ENCODE data around the gene PIGA. TPM values are rescaled to one million over a fixed set of nuclear protein-coding genes. Genes with fewer than 3 reads are reported as not detected.
A peak's percentile ranks its signal among the peaks of the same experiment; 100 is the strongest.

PIGA gene
- total and polyA plus RNA-seq, 10 of the 15 experiments (the other 5 are each of a cell fraction or from before 2014, with no cell fraction given): 4.9 to 24.1 (median 11.0) TPM

DNA sequence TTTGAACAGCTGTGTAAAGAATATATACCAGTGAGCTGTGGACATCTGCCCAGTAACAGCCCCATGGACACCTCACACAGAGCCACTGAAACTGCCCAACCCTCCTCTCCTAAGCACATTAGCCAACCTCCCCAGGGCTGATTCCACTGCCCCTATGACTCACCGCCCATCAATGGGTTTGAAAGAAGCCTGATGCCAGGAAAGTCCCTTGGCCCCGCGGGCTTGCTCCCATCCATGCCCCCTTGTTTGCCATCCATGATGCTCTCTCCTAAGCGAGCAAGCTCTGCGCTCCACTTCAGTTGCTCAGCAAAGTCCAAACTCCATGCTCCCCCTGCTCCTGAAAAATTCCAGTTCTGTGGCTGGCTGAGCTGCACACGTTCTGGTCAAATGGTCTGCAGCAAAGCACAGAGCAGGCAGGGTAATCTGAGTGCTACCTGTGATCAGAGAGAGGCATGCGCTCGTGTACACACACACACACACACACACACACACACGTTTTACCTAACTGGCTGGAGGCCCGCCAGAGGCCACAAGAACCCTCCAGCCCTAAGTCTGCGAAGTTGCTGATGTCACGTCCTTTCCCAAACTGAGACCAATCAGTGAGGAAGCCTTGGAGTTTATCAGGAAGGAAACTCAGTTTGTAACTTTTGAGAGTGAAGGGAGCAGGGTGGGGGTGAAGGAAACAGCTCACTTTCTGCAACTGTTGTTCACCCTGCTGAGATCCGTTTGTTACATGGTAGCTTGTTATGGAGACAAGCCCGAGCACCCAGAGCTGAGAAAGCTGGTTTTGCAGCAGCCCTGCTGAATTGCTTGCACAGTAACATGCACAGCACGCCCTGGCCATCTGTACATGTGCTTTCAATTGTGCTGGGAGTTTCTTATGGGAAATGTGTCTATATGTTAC, 65.5 kb downstream of the PIGA start, which contains the start of gene ASB9 (continued):
- TF ChIP-seq, protein P1, sequence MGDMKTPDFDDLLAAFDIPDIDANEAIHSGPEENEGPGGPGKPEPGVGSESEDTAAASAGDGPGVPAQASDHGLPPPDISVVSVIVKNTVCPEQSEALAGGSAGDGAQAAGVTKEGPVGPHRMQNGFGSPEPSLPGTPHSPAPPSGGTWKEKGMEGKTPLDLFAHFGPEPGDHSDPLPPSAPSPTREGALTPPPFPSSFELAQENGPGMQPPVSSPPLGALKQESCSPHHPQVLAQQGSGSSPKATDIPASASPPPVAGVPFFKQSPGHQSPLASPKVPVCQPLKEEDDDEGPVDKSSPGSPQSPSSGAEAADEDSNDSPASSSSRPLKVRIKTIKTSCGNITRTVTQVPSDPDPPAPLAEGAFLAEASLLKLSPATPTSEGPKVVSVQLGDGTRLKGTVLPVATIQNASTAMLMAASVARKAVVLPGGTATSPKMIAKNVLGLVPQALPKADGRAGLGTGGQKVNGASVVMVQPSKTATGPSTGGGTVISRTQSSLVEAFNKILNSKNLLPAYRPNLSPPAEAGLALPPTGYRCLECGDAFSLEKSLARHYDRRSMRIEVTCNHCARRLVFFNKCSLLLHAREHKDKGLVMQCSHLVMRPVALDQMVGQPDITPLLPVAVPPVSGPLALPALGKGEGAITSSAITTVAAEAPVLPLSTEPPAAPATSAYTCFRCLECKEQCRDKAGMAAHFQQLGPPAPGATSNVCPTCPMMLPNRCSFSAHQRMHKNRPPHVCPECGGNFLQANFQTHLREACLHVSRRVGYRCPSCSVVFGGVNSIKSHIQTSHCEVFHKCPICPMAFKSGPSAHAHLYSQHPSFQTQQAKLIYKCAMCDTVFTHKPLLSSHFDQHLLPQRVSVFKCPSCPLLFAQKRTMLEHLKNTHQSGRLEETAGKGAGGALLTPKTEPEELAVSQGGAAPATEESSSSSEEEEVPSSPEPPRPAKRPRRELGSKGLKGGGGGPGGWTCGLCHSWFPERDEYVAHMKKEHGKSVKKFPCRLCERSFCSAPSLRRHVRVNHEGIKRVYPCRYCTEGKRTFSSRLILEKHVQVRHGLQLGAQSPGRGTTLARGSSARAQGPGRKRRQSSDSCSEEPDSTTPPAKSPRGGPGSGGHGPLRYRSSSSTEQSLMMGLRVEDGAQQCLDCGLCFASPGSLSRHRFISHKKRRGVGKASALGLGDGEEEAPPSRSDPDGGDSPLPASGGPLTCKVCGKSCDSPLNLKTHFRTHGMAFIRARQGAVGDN (IDR thresholded peaks at IDR 0.05): no peak
- TF ChIP-seq, protein P2, sequence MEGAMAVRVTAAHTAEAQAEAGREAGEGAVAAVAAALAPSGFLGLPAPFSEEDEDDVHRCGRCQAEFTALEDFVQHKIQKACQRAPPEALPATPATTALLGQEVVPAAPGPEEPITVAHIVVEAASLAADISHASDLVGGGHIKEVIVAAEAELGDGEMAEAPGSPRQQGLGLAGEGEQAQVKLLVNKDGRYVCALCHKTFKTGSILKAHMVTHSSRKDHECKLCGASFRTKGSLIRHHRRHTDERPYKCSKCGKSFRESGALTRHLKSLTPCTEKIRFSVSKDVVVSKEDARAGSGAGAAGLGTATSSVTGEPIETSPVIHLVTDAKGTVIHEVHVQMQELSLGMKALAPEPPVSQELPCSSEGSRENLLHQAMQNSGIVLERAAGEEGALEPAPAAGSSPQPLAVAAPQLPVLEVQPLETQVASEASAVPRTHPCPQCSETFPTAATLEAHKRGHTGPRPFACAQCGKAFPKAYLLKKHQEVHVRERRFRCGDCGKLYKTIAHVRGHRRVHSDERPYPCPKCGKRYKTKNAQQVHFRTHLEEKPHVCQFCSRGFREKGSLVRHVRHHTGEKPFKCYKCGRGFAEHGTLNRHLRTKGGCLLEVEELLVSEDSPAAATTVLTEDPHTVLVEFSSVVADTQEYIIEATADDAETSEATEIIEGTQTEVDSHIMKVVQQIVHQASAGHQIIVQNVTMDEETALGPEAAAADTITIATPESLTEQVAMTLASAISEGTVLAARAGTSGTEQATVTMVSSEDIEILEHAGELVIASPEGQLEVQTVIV (IDR thresholded peaks at IDR 0.05; ENCODE audit: borderline replicate concordance, partially characterized antibody): no peak
- no peak for TF ChIP-seq SMC3 (IDR thresholded peaks at IDR 0.05; ENCODE audit: borderline replicate concordance, low read length)
- no peak for TF ChIP-seq SUZ12 (IDR thresholded peaks at IDR 0.05; ENCODE audit: unreplicated experiment)
- 0 out of 2 replicates have a peak, but pooled peaks have one; percentile 21 for TF ChIP-seq DPF2 (IDR thresholded peaks at IDR 0.05)
- TF ChIP-seq CBX5 (IDR thresholded peaks at IDR 0.05; ENCODE audit: low read depth): no peak
- no peak for TF ChIP-seq MTA3 (IDR thresholded peaks at IDR 0.05; ENCODE audit: borderline replicate concordance, low read length)
- no peak for TF ChIP-seq SREBF1 (IDR thresholded peaks at IDR 0.05; ENCODE audit: low read length)

Other genes with a start within 250 kb of the PIGA start
- gene ASB9, start 65.4 kb downstream of the PIGA start, total RNA-seq (2014; rRNA removed): 0.51 and 0.87 TPM in 2 replicates
- 0.41 and 0.45 TPM in 2 replicates for gene ASB9, start 65.4 kb downstream of the PIGA start, total RNA-seq (2014; rRNA removed; fragmentation: Illumina TruSeq; extraction: Trizol)
- 0.31 and 0.35 TPM in 2 replicates for gene ASB9, start 65.4 kb downstream of the PIGA start, total RNA-seq (2021)
- 3.3 and 3.5 TPM in 2 replicates for gene ASB9, start 65.4 kb downstream of the PIGA start, polyA plus RNA-seq (2011; rRNA removed)
- gene ASB9, start 65.4 kb downstream of the PIGA start, polyA plus RNA-seq (2014; fragmentation: Illumina TruSeq; extraction: Trizol): 0.31 and 1.2 TPM in 2 replicates
- 1 to 10 TPM in 1 of 2 experiments, under 1 TPM in 1; 0.91 to 1.1 TPM for gene ASB9, start 65.4 kb downstream of the PIGA start, polyA plus RNA-seq (2014; fragmentation: Nextera tagmentation; extraction: Ambion mirVana)
- 0.56 and 0.77 TPM in 2 replicates for gene ASB9, start 65.4 kb downstream of the PIGA start, polyA plus RNA-seq (2014; rRNA removed)
- 1 to 10 TPM; 1.1 to 1.4 TPM for gene ASB9, start 65.4 kb downstream of the PIGA start, polyA plus RNA-seq (2016; fragmentation: Nextera tagmentation; extraction: Ambion mirVana)
- gene ASB11, start 19.9 kb downstream of the PIGA start, total RNA-seq (2014; rRNA removed): not detected in 2 replicates
- gene ASB11, start 19.9 kb downstream of the PIGA start, total RNA-seq (2014; rRNA removed; fragmentation: Illumina TruSeq; extraction: Trizol): not detected in 2 replicates
- gene ASB11, start 19.9 kb downstream of the PIGA start, total RNA-seq (2021): not detected in 2 replicates
- gene ASB11, start 19.9 kb downstream of the PIGA start, polyA plus RNA-seq (2011; rRNA removed): not detected in 2 replicates
- not detected in 2 replicates for gene ASB11, start 19.9 kb downstream of the PIGA start, polyA plus RNA-seq (2014; fragmentation: Illumina TruSeq; extraction: Trizol)
- gene ASB11, start 19.9 kb downstream of the PIGA start, polyA plus RNA-seq (2014; fragmentation: Nextera tagmentation; extraction: Ambion mirVana): not detected
- gene ASB11, start 19.9 kb downstream of the PIGA start, polyA plus RNA-seq (2014; rRNA removed): not detected in 2 replicates
- gene ASB11, start 19.9 kb downstream of the PIGA start, polyA plus RNA-seq (2016; fragmentation: Nextera tagmentation; extraction: Ambion mirVana): not detected
- gene VEGFD, start 48.9 kb upstream of the PIGA start, total RNA-seq (2014; rRNA removed): not detected in 2 replicates
- gene VEGFD, start 48.9 kb upstream of the PIGA start, total RNA-seq (2014; rRNA removed; fragmentation: Illumina TruSeq; extraction: Trizol): not detected in 2 replicates
- gene VEGFD, start 48.9 kb upstream of the PIGA start, total RNA-seq (2021): not detected in 2 replicates
- 0.14 and 0.15 TPM in 2 replicates for gene VEGFD, start 48.9 kb upstream of the PIGA start, polyA plus RNA-seq (2011; rRNA removed)
- gene VEGFD, start 48.9 kb upstream of the PIGA start, polyA plus RNA-seq (2014; fragmentation: Illumina TruSeq; extraction: Trizol): not detected in 2 replicates
- gene VEGFD, start 48.9 kb upstream of the PIGA start, polyA plus RNA-seq (2014; fragmentation: Nextera tagmentation; extraction: Ambion mirVana): not detected
- not detected in 2 replicates for gene VEGFD, start 48.9 kb upstream of the PIGA start, polyA plus RNA-seq (2014; rRNA removed)
- not detected for gene VEGFD, start 48.9 kb upstream of the PIGA start, polyA plus RNA-seq (2016; fragmentation: Nextera tagmentation; extraction: Ambion mirVana)
- 3.8 and 5.3 TPM in 2 replicates for gene PIR, start 157.8 kb upstream of the PIGA start, total RNA-seq (2014; rRNA removed)
- 5.3 and 6.3 TPM in 2 replicates for gene PIR, start 157.8 kb upstream of the PIGA start, total RNA-seq (2014; rRNA removed; fragmentation: Illumina TruSeq; extraction: Trizol)
- gene PIR, start 157.8 kb upstream of the PIGA start, total RNA-seq (2021): 4.1 and 5.0 TPM in 2 replicates
- gene PIR, start 157.8 kb upstream of the PIGA start, polyA plus RNA-seq (2011; rRNA removed): 16.5 and 25.2 TPM in 2 replicates
- 6.6 and 7.3 TPM in 2 replicates for gene PIR, start 157.8 kb upstream of the PIGA start, polyA plus RNA-seq (2014; fragmentation: Illumina TruSeq; extraction: Trizol)
- gene PIR, start 157.8 kb upstream of the PIGA start, polyA plus RNA-seq (2014; fragmentation: Nextera tagmentation; extraction: Ambion mirVana): 10 to 100 TPM; 10.4 to 10.9 TPM
- 5.4 and 5.7 TPM in 2 replicates for gene PIR, start 157.8 kb upstream of the PIGA start, polyA plus RNA-seq (2014; rRNA removed)
- 1 to 10 TPM; 7.4 to 9.9 TPM for gene PIR, start 157.8 kb upstream of the PIGA start, polyA plus RNA-seq (2016; fragmentation: Nextera tagmentation; extraction: Ambion mirVana)
- not detected in 2 replicates for gene BMX, start 165.3 kb upstream of the PIGA start, total RNA-seq (2014; rRNA removed)
- not detected in 2 replicates for gene BMX, start 165.3 kb upstream of the PIGA start, total RNA-seq (2014; rRNA removed; fragmentation: Illumina TruSeq; extraction: Trizol)
- not detected in 2 replicates for gene BMX, start 165.3 kb upstream of the PIGA start, total RNA-seq (2021)
- gene BMX, start 165.3 kb upstream of the PIGA start, polyA plus RNA-seq (2011; rRNA removed): not detected in 2 replicates
- gene BMX, start 165.3 kb upstream of the PIGA start, polyA plus RNA-seq (2014; fragmentation: Illumina TruSeq; extraction: Trizol): not detected in 2 replicates
- not detected for gene BMX, start 165.3 kb upstream of the PIGA start, polyA plus RNA-seq (2014; fragmentation: Nextera tagmentation; extraction: Ambion mirVana)
- not detected in 2 replicates for gene BMX, start 165.3 kb upstream of the PIGA start, polyA plus RNA-seq (2014; rRNA removed)
- not detected for gene BMX, start 165.3 kb upstream of the PIGA start, polyA plus RNA-seq (2016; fragmentation: Nextera tagmentation; extraction: Ambion mirVana)

Measured in GM12878 (cell line).